ENCODE results near the gene KIF18B. TPM values are rescaled to one million over a fixed set of nuclear protein-coding genes. Genes with fewer than 3 reads are reported as not detected.
A peak's percentile ranks its signal among the peaks of the same experiment; 100 is the strongest.

KIF18B gene
- total RNA-seq, 1 donor from 2014 or later, result 0.16 TPM

- no peak for DNase-seq
These were observed 42.3 kb downstream of the KIF18B start for GRCh38 chr17:44905006-44906000.

- no peak for DNase-seq
These were observed 43.3 kb downstream of the KIF18B start for GRCh38 chr17:44904001-44904984.

GRCh38 chr17:44903012-44903685 is 44.4 kb downstream of the KIF18B start:
- DNase-seq, result no peak

GRCh38 chr17:44902135-44902760 is 45.3 kb downstream of the KIF18B start:
- DNase-seq, result no peak

GRCh38 chr17:44901411-44901921 is 46.1 kb downstream of the KIF18B start:
- no peak for DNase-seq

GRCh38 chr17:44900894-44901293 is 46.7 kb downstream of the KIF18B start:
- DNase-seq, result no peak

GRCh38 chr17:44899074-44899782 is 48.3 kb downstream of the KIF18B start, which contains the start of gene EFTUD2:
Gene EFTUD2 (minus strand): TSS chr17:44899445. CDS start chr17:44894521, 4,924 bp downstream.
- DNase-seq, result peak; percentile 83

- no peak for DNase-seq
These were observed 48.9 kb downstream of the KIF18B start for GRCh38 chr17:44898768-44899073.

GRCh38 chr17:44894642-44895041 is 52.9 kb downstream of the KIF18B start:
- no peak for DNase-seq

- DNase-seq, result no peak
These were observed 55.3 kb downstream of the KIF18B start for GRCh38 chr17:44892250-44892649.

- no peak for DNase-seq
These were observed 58.6 kb downstream of the KIF18B start for GRCh38 chr17:44889003-44889402.

- no peak for DNase-seq
These were observed 59.3 kb downstream of the KIF18B start for GRCh38 chr17:44887971-44888954.

- no peak for DNase-seq
These were observed 60.6 kb downstream of the KIF18B start for GRCh38 chr17:44887016-44887415.

- no peak for DNase-seq
These were observed 62.6 kb downstream of the KIF18B start for GRCh38 chr17:44884941-44885340.

GRCh38 chr17:44881145-44881544 is 66.4 kb downstream of the KIF18B start:
- no peak for DNase-seq

GRCh38 chr17:44880062-44880461 is 67.5 kb downstream of the KIF18B start:
- DNase-seq, result no peak

GRCh38 chr17:44879376-44879775 is 68.2 kb downstream of the KIF18B start:
- DNase-seq, result no peak

GRCh38 chr17:44878627-44879221 is 68.8 kb downstream of the KIF18B start:
- no peak for DNase-seq

- no peak for DNase-seq
These were observed 70.5 kb downstream of the KIF18B start for GRCh38 chr17:44877121-44877520.

All from occipital lobe (tissue), 2 donors.